Stimulated activated CD8-positive, alpha-beta memory T cell treated with anti-CD3 and anti-CD28 coated beads, Interleukin-12 subunit alpha, Interleukin-12 subunit beta, amount 100 ng/mL, for 24 hours (primary cell): ENCODE data around the gene ALKBH5.

Source experiments
- DNase-seq: peaks from one replicate; pipeline ENCODE4 v3.0.0-alpha.2; 2020; ENCODE audit errors: extremely low read depth

Gene ALKBH5

DNA sequence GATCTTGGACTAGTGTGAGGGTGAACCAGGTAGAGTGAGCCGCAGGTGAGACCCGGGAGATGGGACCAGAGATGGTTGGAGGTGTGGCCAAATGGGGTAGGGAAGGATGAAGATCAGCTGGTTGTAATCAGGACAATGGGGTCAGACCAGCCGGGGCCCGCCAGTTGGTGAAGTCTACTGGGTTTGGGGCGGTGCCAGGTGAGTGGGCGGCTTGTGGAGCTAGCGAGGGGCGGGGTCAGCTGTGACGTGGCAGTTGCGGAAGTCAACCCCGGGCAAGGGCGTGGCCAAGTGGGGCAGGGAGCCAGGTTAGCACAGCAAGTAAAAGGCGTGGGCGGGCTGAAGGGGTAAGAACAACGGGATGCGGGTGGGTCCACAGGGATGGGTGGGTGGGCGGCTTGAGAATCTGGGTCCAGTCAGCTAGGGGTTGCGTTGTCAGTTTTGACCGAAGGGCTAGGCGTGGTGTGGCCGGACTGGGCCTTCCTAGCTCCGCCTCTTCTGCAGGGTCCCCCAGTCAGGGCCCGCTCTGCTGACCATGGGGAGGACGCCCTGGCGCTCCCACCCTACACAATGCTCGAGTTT, 25.5 kb upstream of the ALKBH5 start:
- DNase-seq, result peak; percentile 85

DNA sequence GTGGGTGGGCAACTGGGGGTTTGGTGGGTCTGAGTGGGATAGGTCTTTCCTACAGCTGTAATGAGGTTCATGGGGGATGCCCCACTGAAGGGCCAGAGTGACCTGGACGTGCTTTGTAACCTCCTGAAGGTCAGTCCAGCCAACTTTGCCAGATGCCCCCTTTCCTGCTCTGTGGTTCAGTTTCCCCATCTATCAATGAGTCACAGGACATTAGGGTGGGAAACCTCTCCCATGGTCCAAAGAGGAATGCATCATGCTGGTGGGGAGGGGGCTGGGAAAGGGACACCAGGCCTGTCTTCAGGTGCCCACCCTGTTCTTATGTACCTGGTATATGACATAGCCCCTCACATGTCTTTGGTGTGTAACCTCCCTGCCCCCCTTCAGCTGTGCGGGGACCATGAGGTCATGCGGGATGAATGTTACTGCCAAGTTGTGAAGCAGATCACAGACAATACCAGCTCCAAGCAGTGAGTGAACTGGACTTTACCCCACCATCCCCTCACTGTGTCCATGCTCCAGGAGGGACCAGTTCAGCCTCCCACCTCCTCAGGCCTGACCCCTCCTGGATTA, 24.0 kb upstream of the ALKBH5 start:
- DNase-seq, result no peak

DNA sequence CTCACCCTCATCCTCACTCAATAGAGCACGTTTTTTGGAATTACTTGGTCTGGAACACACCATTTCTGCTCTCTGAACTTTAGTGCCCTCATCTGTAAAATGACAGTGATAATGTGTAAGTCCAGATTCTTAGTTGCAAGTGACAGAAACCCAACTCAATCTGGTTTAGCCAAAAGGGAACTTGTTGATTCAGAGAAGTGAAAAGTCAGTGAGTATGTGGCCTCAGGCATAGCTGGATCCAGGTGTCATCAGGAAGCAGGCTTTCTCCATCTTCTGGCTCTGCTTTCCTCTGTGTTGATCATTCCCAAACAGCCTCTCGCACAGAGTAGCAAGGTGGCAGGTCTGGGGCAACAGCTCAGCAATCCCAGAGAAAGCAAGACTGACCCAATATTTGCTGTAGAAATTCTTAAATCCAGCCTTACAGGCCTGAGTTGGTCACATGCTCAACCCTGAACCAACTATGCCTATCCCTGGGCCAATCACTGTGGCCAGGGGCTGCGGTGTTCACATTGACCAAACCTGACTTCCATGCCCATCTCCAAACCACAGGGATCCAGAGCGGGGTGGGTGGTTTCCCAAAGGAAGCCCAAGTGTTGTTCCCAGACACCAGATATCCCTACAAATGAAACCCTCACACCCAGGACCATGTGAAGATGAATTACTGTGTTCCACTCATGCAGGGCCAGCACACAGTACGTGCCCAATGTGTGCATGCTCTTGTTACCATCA, 23.3 kb upstream of the ALKBH5 start:
- no peak for DNase-seq

DNA sequence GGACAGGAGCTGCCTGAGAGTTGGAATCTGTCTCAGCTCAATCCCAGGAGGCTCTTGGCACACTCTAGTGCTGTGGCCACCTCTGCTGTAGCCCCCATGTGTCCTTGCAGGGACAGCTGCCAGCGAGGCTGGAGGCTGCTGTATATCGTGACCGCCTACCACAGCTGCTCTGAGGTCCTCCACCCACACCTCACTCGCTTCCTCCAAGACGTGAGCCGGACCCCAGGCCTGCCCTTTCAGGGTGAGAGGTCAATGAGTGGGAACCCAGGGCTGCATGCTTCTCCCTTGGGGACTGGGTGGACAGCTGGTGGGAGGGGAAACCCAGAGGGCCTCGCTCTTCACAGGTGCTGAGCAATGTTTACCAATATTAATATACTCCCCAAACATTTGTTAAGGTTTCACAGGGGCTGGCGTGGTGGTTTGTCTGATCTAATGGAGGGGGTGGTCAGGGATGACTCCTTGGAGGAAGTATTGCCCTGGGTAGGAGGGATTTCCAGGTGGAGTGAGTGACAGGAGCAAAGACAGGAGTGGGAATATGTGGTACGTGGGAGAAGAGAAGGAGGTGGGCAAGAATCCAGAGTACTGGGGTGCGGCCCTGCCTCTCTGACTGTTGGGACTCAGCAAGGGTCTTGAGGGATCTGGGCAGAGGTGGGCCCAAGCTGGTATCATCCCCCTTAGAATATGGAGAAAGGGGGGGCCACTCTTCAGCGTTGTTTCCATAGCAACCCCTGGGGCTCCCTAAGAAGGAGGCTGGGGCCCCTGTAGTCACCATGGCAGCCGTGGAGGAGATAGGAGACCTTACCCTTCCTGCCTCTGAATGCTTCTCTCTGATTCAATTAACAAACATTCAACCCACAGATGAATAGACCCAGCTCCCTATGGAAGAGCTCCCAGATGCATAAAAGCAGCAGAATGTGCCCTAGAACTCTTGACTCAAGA, 22.2 kb upstream of the ALKBH5 start:
- no peak for DNase-seq

DNA sequence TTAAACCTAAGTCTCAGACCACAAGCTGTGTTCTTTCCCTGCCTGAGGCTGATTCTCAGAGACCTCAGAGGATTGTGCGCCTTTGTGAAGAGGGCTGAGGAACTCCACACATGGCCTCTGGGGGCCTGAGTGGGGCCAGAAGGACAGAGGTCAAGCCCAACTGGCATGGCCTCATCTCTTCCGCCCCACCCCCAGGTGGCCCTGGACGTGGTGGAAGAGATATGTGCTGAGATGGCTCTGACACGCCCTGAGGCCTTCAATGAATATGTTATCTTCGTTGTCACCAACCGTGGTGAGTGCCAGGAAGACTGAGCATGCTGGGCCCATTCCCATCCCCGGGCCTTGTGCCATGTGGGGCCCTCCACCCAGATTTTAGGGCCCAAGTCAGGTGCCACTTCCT, 20.1 kb upstream of the ALKBH5 start:
- DNase-seq, result no peak

DNA sequence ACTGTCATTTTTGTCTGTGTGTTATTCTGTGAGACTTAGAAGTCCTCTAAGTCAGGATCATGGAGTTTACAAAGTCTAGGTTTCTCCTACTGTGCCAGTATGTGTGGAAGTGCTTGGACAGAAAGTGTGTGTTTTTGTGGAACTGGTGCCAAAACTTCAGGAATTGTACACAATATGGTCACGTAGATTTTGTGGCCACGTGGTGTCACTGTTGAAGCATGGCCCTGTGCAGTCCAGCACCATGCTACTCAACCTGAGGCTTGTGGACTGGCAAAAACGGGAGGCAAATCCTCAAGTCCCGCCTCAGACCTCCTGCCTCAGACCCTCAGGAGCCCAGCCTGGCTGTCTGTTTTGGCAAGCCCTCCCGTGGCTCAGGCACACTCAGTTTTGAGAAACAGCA, 16.7 kb upstream of the ALKBH5 start:
- no peak for DNase-seq

GRCh38 chr17:18167421-18167820, 16.2 kb upstream of the ALKBH5 start:
- DNase-seq, result no peak

DNA sequence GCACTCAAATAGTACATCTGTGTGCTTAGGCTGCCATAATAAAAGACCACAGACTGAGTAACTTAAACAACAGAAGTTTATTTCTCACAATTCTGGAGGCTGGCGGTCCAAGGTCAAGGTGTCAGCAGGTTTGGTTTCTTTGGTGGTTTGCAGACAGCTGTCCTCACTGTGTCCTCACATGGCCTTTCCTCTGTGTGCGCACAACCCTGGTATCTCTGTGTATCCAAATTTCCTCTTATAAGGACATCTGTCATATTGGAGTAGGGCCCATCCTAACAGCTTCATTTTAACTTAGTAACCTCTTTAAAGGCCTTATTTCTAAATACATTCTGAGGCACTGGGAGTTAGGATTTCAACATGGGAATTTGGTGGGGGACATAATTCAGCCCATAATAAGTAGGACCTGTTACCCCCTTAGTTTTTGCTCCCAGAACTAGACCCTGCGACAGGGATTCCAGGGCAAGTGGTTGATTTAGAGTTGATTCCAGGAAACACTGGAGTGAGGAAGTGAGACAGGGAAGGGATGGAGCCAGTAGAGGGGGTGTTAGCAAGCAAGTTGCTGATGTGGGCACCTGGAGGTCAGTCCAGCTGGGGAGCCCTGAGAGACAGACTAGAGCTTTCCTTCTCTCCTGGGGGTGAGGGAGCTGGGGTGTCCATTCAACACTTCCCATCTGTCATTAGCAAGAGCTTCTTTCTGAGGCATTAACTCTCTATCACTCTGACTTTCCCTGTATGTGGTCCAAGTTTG, 10.9 kb upstream of the ALKBH5 start:
- no peak for DNase-seq

- no peak for DNase-seq
Observed at GRCh38 chr17:18173740-18174139, 9.9 kb upstream of the ALKBH5 start.

DNA sequence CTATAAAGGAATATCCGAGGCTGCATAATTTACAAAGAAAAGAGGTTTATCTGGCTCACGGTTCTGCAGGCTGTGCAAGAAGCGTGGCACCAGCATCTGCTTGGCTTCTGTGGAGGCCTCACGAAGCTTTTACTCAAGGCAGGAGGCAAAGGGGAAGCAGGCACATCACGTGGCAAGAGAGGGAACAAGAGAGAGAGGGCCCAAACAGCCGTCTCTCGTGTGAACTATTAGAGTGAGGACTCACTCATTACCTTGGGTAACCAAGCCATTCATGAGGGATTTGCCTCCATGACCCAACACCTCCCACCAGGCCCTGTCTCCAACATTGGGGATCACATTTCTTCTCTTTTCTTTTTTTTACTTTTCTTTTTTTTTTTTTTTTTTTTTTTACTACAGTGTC, 7.5 kb upstream of the ALKBH5 start:
- no peak for DNase-seq

DNA sequence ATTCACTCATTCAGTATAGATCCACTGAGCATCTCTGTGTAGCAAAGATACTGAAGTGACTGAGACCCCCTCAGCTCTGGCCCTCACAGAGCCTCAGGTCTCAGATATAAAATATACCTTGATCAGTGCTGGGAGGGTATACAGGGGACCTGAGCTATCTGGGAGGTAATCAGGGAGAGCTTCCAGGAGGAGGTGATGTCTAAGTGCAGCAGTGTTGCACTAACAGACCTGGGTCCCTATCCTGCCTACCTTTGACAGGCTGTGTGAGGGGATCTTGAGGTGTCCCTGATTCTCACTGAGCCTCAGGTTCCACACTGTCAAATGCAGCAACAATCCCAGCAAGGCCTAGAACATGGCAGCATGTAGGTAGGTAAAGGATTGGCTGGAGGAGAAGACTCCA, 6.5 kb upstream of the ALKBH5 start:
- DNase-seq, result no peak

- DNase-seq, result no peak
Observed at GRCh38 chr17:18177722-18178121, 5.9 kb upstream of the ALKBH5 start.

GRCh38 chr17:18179196-18179595, 4.4 kb upstream of the ALKBH5 start:
- DNase-seq, result no peak

- no peak for DNase-seq
Observed at GRCh38 chr17:18179804-18180203, 3.8 kb upstream of the ALKBH5 start.

DNA sequence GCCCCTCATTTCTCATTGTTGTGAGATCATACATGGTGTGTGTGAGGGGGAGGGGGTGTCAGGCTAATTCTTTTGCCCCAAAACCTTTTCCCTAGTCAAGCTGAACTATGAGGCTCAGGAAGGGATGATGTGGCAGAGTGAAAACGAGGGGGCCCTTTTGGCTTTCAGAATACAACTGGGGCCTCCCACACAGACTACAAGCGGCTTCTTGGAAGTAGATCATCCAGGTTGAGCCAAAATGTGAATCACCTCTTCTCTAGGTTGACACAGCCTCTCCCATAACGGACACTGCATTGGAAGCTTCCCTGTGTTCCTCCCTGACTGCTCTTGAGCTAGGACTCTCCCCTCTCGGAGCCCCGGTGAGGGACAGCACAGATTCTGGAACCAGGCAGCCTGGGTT, 2.3 kb upstream of the ALKBH5 start:
- DNase-seq, result no peak

DNA sequence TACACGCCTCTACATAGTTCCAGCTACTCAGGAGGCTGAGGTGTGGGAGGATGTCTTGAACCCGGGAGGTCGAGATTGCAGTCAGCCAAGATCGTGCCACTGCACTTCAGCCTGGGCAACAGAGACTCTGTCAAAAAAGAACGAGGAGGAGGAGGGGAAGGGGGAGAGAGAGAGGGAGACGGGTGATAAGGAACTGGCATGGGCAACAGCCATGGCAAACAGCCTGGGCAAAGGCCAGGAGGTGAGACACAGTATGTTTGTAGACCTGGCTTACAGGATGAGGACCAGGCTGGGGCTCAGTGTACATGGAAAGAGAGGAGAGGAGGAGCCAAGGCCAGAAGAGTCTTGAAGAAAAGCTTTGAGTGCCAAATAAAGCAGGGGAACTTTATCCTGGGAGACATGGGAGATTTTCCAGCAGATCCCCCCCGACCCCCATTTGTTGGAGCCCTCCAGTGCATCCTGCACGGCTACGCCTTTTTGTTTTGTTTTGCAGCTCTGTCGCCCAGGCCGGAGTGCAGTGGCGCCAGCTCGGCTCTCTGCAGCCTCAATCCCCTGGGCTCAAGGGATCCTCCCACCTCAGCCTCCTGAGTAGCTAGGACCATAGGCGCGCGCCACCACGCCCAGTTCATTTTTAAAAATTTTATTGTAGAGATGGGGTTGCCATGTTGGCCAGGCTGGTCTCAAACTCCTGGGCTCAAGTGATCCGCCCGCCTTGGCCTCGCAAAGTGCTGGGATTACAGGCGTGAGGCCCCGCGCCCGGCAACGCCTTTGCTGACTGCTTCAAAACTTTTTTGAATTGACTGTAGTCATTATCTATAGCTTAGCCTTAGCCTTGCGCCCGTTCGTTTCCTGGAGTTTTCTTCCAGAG, 1.3 kb upstream of the ALKBH5 start:
- no peak for DNase-seq

GRCh38 chr17:18182978-18183333, 672 bp upstream of the ALKBH5 start:
- peak; percentile 60 for DNase-seq

DNA sequence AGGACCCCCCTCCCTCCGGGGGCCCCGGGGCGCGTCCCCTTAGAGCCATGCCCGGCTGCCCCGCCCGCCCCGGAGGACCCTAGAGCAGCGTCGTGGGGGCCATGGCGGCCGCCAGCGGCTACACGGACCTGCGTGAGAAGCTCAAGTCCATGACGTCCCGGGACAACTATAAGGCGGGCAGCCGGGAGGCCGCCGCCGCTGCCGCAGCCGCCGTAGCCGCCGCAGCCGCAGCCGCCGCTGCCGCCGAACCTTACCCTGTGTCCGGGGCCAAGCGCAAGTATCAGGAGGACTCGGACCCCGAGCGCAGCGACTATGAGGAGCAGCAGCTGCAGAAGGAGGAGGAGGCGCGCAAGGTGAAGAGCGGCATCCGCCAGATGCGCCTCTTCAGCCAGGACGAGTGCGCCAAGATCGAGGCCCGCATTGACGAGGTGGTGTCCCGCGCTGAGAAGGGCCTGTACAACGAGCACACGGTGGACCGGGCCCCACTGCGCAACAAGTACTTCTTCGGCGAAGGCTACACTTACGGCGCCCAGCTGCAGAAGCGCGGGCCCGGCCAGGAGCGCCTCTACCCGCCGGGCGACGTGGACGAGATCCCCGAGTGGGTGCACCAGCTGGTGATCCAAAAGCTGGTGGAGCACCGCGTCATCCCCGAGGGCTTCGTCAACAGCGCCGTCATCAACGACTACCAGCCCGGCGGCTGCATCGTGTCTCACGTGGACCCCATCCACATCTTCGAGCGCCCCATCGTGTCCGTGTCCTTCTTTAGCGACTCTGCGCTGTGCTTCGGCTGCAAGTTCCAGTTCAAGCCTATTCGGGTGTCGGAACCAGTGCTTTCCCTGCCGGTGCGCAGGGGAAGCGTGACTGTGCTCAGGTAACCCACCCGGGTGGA, 759 bp downstream of the ALKBH5 start:
- DNase-seq, result no peak

DNA sequence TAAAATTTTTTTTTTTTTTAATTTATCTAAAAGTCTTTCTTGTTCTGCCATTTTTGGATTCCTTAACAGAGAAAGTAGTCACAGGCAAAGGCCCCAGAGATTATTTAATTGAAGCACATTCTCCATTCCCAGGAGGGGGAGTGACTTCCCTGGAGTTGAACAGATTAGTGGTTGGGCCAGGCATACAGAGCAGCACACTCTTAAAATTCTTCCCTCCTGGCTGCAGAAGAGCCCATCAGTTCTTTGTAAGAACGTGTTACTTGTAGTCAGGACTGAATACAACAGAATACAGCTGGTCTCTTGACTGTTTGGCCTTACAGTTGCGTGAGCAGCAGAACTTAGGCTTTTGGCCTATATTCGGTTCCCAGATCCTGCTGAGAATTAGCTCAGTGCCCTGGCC, 1.8 kb downstream of the ALKBH5 start:
- DNase-seq, result no peak
